K562 (cell line): ENCODE measurements around the gene PRAME. TPM values are rescaled to one million over a fixed set of nuclear protein-coding genes. Genes with fewer than 3 reads are reported as not detected.

Source experiments
- ATAC-seq: fragments of 200-7000 bp; cut with Tn5 transposase; 3 replicates; pipeline ENCODE4 v1.9.1; 2020; ENCODE audit warnings: moderate library complexity
- BruUV-seq: library from RNA; stranded (reverse); fragments of 400-500 nt; replicated peaks from 2 replicates; lab custom pipeline; 2021; lab: Mats Ljungman, UMichigan
- CTCF ChIA-PET: fragments of 300-600 bp; formaldehyde crosslinking; extraction: SDS; loops from one replicate; lab custom pipeline; 2021; ENCODE audit warnings: low intra/inter-chr PET ratio; lab: Yijun Ruan, JAX
- POLR2A ChIA-PET: fragments of 300-600, 350-650 bp; sonication (Branson Sonifier 250); formaldehyde crosslinking; extraction: SDS; loops from one replicate; lab custom pipeline; 2021; ENCODE audit warnings: antibody characterized with exemption, inconsistent platforms; lab: Yijun Ruan, JAX
- DNase-seq, 4 experiments: peaks; one replicate each; pipeline versions ENCODE4 v3.0.0 to v3.0.0-alpha.2; 2011 to 2018; ENCODE audit warnings: low spot score in 3 of 4, mixed read lengths in 3 of 4; ENCODE audit errors: extremely low read depth in 1 of 4
- FAIRE-seq: peaks from 2 replicates; lab custom pipeline; 2011; peaks lifted over from hg19 to GRCh38; lab: Jason Lieb, UNC
- H2AFZ ChIP-seq: 2 replicates; pipeline ENCODE4 v1.6.0; 2011; ENCODE audit warnings: low read depth, low read length, control low read depth, inconsistent platforms
- H3K27ac ChIP-seq: fragments of 200-600 bp; 3 replicates; pipeline ENCODE4 v1.8.0; 2011; ENCODE audit warnings: low read depth, mild to moderate bottlenecking, control low read depth, inconsistent platforms, low read length, moderate library complexity, mixed read lengths; ENCODE audit errors: extremely low read depth
- H3K27me3 ChIP-seq, 2 experiments: fragments of 300-600 bp in 1 of 2; 2 replicates in 1 of 2; 3 replicates in 1 of 2; pipeline versions ENCODE4 v1.6.0 to v1.8.0; 2011; ENCODE audit warnings: inconsistent platforms in 2 of 2, low read length in 2 of 2, mild to moderate bottlenecking in 1 of 2, mixed read lengths in 1 of 2, moderate library complexity in 1 of 2; ENCODE audit not compliant: control insufficient read depth in 2 of 2, insufficient read depth in 2 of 2
- H3K36me3 ChIP-seq: fragments of 300-600 bp; 3 replicates; pipeline ENCODE4 v1.8.0; 2011; ENCODE audit warnings: mild to moderate bottlenecking, low read length, inconsistent platforms; ENCODE audit not compliant: control insufficient read depth, insufficient read depth
- H3K4me1 ChIP-seq, 2 experiments: fragments of 200-600 bp in 1 of 2; replicated peaks in 1 of 2; 2 replicates in 1 of 2; 3 replicates in 1 of 2; pipeline versions ENCODE4 v1.5.1 to v1.8.0; 2011; ENCODE audit warnings: inconsistent platforms in 2 of 2, low read length in 2 of 2, mild to moderate bottlenecking in 1 of 2, mixed read lengths in 1 of 2, moderate library complexity in 1 of 2; ENCODE audit not compliant: control insufficient read depth in 2 of 2, insufficient read depth in 2 of 2
- H3K4me2 ChIP-seq: 2 replicates; pipeline ENCODE4 v1.6.1; 2011; ENCODE audit warnings: low read length, control low read depth, inconsistent platforms, mixed read lengths; ENCODE audit not compliant: insufficient read depth
- H3K4me3 ChIP-seq: fragments of 200-600 bp; sonication (generic), shearing (Covaris generic); 2 replicates; pipeline ENCODE4 v1.5.1; 2016; ENCODE audit warnings: control low read depth, inconsistent platforms
- H3K79me2 ChIP-seq: fragments of 200-600 bp; 3 replicates; pipeline ENCODE4 v1.8.0; 2011; ENCODE audit warnings: low read length, inconsistent platforms; ENCODE audit not compliant: control insufficient read depth, insufficient read depth
- H3K9ac ChIP-seq, 2 experiments: 2 replicates each; pipeline versions ENCODE4 v1.6.0 to v1.6.1; 2011; ENCODE audit warnings: low read depth in 2 of 2, low read length in 2 of 2, control low read depth in 1 of 2, inconsistent platforms in 1 of 2, mild to moderate bottlenecking in 1 of 2, mixed read lengths in 1 of 2; ENCODE audit not compliant: insufficient read depth in 1 of 2
- H3K9me1 ChIP-seq: one replicate; pipeline ENCODE4 v1.6.0; 2011; ENCODE audit warnings: inconsistent platforms, mild to moderate bottlenecking, low read length, moderate library complexity; ENCODE audit not compliant: control insufficient read depth, insufficient read depth
- H3K9me3 ChIP-seq: replicated peaks from 2 replicates; pipeline ENCODE4 v1.5.1; 2011; ENCODE audit warnings: low read depth, low read length, inconsistent platforms; ENCODE audit not compliant: control insufficient read depth, insufficient read depth
- H4K20me1 ChIP-seq: replicated peaks from 2 replicates; pipeline ENCODE4 v1.6.1; 2011; ENCODE audit warnings: low read length, inconsistent platforms, mixed read lengths; ENCODE audit not compliant: control insufficient read depth, insufficient read depth
- BHLHE40 ChIP-seq: IDR thresholded peaks from 2 replicates; pipeline ENCODE4 v1.6.1; 2011; ENCODE audit warnings: low read length, improper control_type of control experiment
- CREBBP ChIP-seq: IDR thresholded peaks from one replicate; pipeline ENCODE4 v1.6.1; 2012; ENCODE audit warnings: low read depth, mild to moderate bottlenecking, control low read depth, inconsistent platforms, low read length
- FOXJ2 ChIP-seq: fragments of 200-800 bp; sonication (Bioruptor generic); IDR thresholded peaks from 2 replicates; pipeline ENCODE4 v1.6.1; 2016; ENCODE audit warnings: missing genetic modification characterization, missing compliant biosample characterization
- ZBTB7A ChIP-seq: IDR thresholded peaks from 2 replicates; pipeline ENCODE4 v1.6.1; 2011; ENCODE audit warnings: low read depth, mild to moderate bottlenecking, low read length, moderate library complexity, borderline replicate concordance; ENCODE audit not compliant: control insufficient read depth
- ZFX ChIP-seq: sonication (generic); formaldehyde crosslinking; IDR thresholded peaks from 2 replicates; pipeline ENCODE4 v1.8.0; 2022; ENCODE audit warnings: mild to moderate bottlenecking, missing genetic modification reagents, moderate library complexity
- ZNF354B ChIP-seq: fragments of 250-450 bp; sonication (Bioruptor Pico); IDR thresholded peaks from 2 replicates; pipeline ENCODE4 v1.4.0; 2020
- WGBS: fragments of 100-300 bp; shearing (Covaris generic); methylation state at CpG from one replicate; pipeline ENCODE4 v1.1.6; 2016; ENCODE audit warnings: low coverage, mixed read lengths; ENCODE audit not compliant: insufficient coverage; ENCODE audit errors: missing lambda C conversion rate; 5-methylcytosine and 5-hydroxymethylcytosine counted together
- in situ Hi-C: fragments of 300-500 bp; cut with MboI; formaldehyde crosslinking; loops from 4 replicates; pipeline ENCODE4 v1.15.0; 2018; ENCODE audit warnings: inconsistent platforms, mixed read lengths
- intact Hi-C: fragments of 100-400 bp; cut with micrococcal nuclease; formaldehyde crosslinking; loops from 2 replicates; pipeline ENCODE4 v1.14.2; 2022
- polyA plus RNA-seq, 8 experiments: library from polyadenylated mRNA; depleted of rRNA in 4 of 8; stranded (reverse) in 5 of 8; unstranded in 3 of 8; fragments of >200 nt; fragmentation: Nextera tagmentation in 2 of 8; fragmentation: Illumina TruSeq in 1 of 8; extraction: Ambion mirVana in 2 of 8; extraction: Trizol in 1 of 8; gene quantifications; 2 replicates each; pipeline versions ENCODE4 v1.2.1 to v1.2.3, GENCODE V29; 2011 to 2014; ENCODE audit warnings: inconsistent platforms in 1 of 8, missing spikeins in 1 of 8
- total RNA-seq, 7 experiments: library from RNA; depleted of rRNA in 6 of 7; stranded (reverse); fragments of >200 nt in 6 of 7; fragmentation: Illumina TruSeq in 2 of 7; extraction: Trizol in 2 of 7; gene quantifications; 2 replicates each; pipeline versions ENCODE4 v1.2.1 to v1.2.3, GENCODE V29; 2011 to 2021; ENCODE audit warnings: low replicate concordance in 1 of 7
- TF ChIP-seq, protein P1 (sequence below), 2 experiments: fragments of 450-650 bp; IDR thresholded peaks; 2 replicates each; pipeline ENCODE4 v1.6.1; 2016; ENCODE audit warnings: mild to moderate bottlenecking in 2 of 2, borderline replicate concordance in 1 of 2, low read depth in 1 of 2, moderate library complexity in 1 of 2
- TF ChIP-seq, protein P2 (sequence below): fragments of 450-650 bp; formaldehyde crosslinking; IDR thresholded peaks from 2 replicates; pipeline ENCODE4 v1.4.0; 2022; ENCODE audit warnings: missing genetic modification characterization

Gene PRAME
- total and polyA plus RNA-seq, 9 of the 15 experiments (the other 6 are each of a cell fraction or from before 2014, with no cell fraction given): 662 to 2,141 (median 1,142) TPM

- ATAC-seq: no peak
- TF ChIP-seq ZNF354B (CRISPR knock-in tag): no peak
- TF ChIP-seq FOXJ2: no peak
- TF ChIP-seq, protein P1, sequence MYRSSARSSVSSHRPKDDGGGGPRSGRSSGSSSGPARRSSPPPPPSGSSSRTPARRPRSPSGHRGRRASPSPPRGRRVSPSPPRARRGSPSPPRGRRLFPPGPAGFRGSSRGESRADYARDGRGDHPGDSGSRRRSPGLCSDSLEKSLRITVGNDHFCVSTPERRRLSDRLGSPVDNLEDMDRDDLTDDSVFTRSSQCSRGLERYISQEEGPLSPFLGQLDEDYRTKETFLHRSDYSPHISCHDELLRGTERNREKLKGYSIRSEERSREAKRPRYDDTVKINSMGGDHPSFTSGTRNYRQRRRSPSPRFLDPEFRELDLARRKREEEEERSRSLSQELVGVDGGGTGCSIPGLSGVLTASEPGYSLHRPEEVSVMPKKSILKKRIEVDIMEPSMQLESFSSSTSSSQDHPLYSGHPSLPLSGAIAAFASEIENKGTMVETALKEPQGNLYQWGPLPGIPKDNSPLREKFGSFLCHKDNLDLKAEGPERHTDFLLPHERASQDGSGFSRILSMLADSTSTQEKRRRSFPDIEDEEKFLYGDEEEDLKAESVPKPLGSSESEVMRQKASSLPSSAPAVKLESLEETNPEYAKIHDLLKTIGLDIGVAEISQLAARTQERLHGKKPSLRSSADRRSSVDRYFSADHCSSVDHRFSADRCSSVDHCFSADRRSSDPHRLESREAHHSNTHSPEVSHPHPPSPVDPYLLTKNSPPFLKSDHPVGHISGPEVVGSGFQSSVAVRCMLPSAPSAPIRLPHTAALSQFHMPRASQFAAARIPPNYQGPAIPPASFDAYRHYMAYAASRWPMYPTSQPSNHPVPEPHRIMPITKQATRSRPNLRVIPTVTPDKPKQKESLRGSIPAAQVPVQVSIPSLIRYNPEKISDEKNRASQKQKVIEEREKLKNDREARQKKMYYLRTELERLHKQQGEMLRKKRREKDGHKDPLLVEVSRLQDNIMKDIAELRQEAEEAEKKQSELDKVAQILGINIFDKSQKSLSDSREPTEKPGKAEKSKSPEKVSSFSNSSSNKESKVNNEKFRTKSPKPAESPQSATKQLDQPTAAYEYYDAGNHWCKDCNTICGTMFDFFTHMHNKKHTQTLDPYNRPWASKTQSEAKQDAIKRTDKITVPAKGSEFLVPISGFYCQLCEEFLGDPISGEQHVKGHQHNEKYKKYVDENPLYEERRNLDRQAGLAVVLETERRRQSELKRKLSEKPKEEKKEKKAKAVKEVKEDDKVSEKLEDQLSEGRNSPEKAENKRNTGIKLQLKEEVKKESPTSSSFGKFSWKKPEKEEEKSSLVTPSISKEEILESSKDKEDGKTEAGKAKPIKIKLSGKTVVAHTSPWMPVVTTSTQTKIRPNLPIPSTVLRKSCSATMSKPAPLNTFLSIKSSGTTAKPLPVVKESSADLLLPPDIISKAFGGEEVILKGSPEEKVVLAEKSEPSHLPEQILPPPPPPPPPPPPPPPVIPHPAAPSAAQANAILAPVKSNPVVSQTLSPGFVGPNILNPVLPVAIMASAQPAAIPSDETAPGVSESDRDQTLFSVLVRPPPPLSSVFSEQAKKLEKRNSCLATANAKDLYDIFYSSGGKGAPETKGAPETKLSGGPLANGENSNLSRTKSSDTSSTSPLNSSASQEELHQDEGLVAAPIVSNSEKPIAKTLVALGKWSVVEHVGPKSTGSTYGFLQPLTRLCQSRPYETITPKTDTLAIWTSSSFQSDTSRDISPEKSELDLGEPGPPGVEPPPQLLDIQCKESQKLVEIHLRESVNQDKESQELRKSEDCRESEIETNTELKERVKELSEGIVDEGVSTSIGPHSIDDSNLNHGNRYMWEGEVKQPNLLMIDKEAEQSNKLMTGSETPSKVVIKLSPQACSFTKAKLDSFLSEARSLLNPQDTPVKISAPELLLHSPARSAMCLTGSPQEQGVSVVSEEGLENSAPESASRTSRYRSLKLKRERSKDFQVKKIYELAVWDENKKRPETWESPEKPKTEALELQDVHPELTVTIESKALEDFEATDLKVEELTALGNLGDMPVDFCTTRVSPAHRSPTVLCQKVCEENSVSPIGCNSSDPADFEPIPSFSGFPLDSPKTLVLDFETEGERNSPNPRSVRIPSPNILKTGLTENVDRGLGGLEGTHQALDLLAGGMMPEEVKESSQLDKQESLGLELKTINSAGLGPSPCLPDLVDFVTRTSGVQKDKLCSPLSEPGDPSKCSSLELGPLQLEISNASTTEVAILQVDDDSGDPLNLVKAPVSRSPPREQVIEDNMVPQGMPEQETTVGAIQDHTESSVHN (IDR thresholded peaks at IDR 0.05; ENCODE audit: borderline replicate concordance in 1 of 2, low read depth in 1 of 2): no peak
- TF ChIP-seq CREBBP: no peak
- TF ChIP-seq ZBTB7A: no peak
- peak; percentile 64; the same call in 1 of the 2 replicates for TF ChIP-seq BHLHE40
- TF ChIP-seq ZFX (CRISPR knock-in tag): no peak
- TF ChIP-seq, protein P2, sequence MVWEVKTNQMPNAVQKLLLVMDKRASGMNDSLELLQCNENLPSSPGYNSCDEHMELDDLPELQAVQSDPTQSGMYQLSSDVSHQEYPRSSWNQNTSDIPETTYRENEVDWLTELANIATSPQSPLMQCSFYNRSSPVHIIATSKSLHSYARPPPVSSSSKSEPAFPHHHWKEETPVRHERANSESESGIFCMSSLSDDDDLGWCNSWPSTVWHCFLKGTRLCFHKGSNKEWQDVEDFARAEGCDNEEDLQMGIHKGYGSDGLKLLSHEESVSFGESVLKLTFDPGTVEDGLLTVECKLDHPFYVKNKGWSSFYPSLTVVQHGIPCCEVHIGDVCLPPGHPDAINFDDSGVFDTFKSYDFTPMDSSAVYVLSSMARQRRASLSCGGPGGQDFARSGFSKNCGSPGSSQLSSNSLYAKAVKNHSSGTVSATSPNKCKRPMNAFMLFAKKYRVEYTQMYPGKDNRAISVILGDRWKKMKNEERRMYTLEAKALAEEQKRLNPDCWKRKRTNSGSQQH: peak; percentile 69; the same call in 1 of the 2 replicates
Observed at GRCh38 chr22:22535662-22536061, 23.4 kb downstream of the PRAME start.

More at GRCh38 chr22:22535662-22536061, 23.4 kb downstream of the PRAME start:
- FAIRE-seq (no peak), DNase-seq (no peak)
- Histone ChIP-seq H3K9ac (no peak overlapping the region), H3K27ac (no peak overlapping the region), H4K20me1 (no peaks in the 10 kb centered on the region), H3K4me1 (no peaks in the 10 kb centered on the region), H3K4me2 (no peak overlapping the region), H3K27me3 (no peaks in the 10 kb centered on the region), H3K9me1 (no peaks in the 10 kb centered on the region), H2AFZ (no peak overlapping the region), H3K36me3 (no peaks in the 10 kb centered on the region), H3K9me3 (no peaks in the 10 kb centered on the region), H3K79me2 (no peaks in the 10 kb centered on the region), H3K4me3 (no peak overlapping the region)
- in situ Hi-C loops: loop anchor here (25.0 kb wide), 1 partner anchor 1123 kb away; the partner anchor contains the start of gene HIC2
- no TSS peak for BruUV-seq
- intact Hi-C loops: no loop called here
- ChIA-PET POLR2A (interaction anchor here (0.7 to 19.7 kb wide), 11 partner anchors 11 to 71 kb away, joined by 3 to 708 read pairs (median 5); partner anchors contain the start of genes PRAME and ZNF280A), CTCF (no interaction called here)
- 42% methylated on average over 3 of the region's 3 CpGs for WGBS
